HG03095 (cell line): ENCODE results near the gene DDX55.
A peak's percentile ranks its signal among the peaks of the same experiment; 100 is the strongest.
"Not testable (repeated sequence)": the region's sequence is repeated elsewhere in the genome, so short reads cannot be mapped to it uniquely, and the experiment has no call there.

Experiments used
- ATAC-seq: cut with Tn5 transposase; IDR thresholded peaks from one replicate; pipeline ENCODE4 v1.9.1; 2021; ENCODE audit warnings: moderate library complexity; ENCODE audit not compliant: unreplicated experiment

The DDX55 gene

GRCh38 chr12:123601602-123602489 lies at the start of gene DDX55:
Gene DDX55 (plus strand): TSS chr12:123602099. CDS start chr12:123602149, 50 bp downstream.
- peak; percentile 78 for ATAC-seq

- not testable (repeated sequence) for ATAC-seq
These were observed 47.8 kb upstream of the DDX55 start for GRCh38 chr12:123554136-123554535.

- not testable (repeated sequence) for ATAC-seq
These were observed 47.1 kb upstream of the DDX55 start for GRCh38 chr12:123554843-123555242.

GRCh38 chr12:123558487-123558886 lies 43.4 kb upstream of the DDX55 start:
- not testable (repeated sequence) for ATAC-seq

- ATAC-seq = no peak
These were observed 42.4 kb upstream of the DDX55 start for GRCh38 chr12:123559468-123559867.

- ATAC-seq = no peak
These were observed 30.5 kb upstream of the DDX55 start for GRCh38 chr12:123571343-123571813.

GRCh38 chr12:123572391-123572790 lies 29.5 kb upstream of the DDX55 start:
- ATAC-seq = no peak

GRCh38 chr12:123573870-123574269 lies 28.0 kb upstream of the DDX55 start:
- no peak for ATAC-seq

GRCh38 chr12:123576611-123577010 lies 25.3 kb upstream of the DDX55 start:
- ATAC-seq = no peak

- no peak for ATAC-seq
These were observed 23.7 kb upstream of the DDX55 start for GRCh38 chr12:123578243-123578642.

- ATAC-seq = not testable (repeated sequence)
These were observed 23.1 kb upstream of the DDX55 start for GRCh38 chr12:123578829-123579228.

- no peak for ATAC-seq
These were observed 21.1 kb upstream of the DDX55 start for GRCh38 chr12:123580772-123581171.

- ATAC-seq = no peak
These were observed 10.0 kb upstream of the DDX55 start for GRCh38 chr12:123591702-123592481.

GRCh38 chr12:123595729-123596128 lies 6.2 kb upstream of the DDX55 start:
- no peak for ATAC-seq

GRCh38 chr12:123597100-123597499 lies 4.8 kb upstream of the DDX55 start:
- no peak for ATAC-seq

GRCh38 chr12:123598522-123598921 lies 3.4 kb upstream of the DDX55 start:
- ATAC-seq = no peak

- no peak for ATAC-seq
These were observed 2.6 kb upstream of the DDX55 start for GRCh38 chr12:123599310-123599709.

GRCh38 chr12:123599721-123600120 lies 2.2 kb upstream of the DDX55 start:
- ATAC-seq = no peak

- ATAC-seq = no peak
These were observed 824 bp downstream of the DDX55 start for GRCh38 chr12:123602651-123603195.

- not testable (repeated sequence) for ATAC-seq
These were observed 1.6 kb downstream of the DDX55 start for GRCh38 chr12:123603495-123603894.

GRCh38 chr12:123607756-123608155 lies 5.9 kb downstream of the DDX55 start:
- ATAC-seq = no peak
